Skeletal muscle cell (primary cell): ENCODE results near the gene IFI27L1.
A peak's percentile ranks its signal among the peaks of the same experiment; 100 is the strongest.

Source experiments
- DNase-seq: peaks from one replicate; pipeline ENCODE4 v3.0.0-alpha.2; 2010; ENCODE audit warnings: low read depth
- H3K4me3 ChIP-seq: 2 replicates; pipeline ENCODE4 v1.5.1; 2011; ENCODE audit warnings: low read depth, mild to moderate bottlenecking, control low read depth, low read length, moderate library complexity

The IFI27L1 gene, protein sequence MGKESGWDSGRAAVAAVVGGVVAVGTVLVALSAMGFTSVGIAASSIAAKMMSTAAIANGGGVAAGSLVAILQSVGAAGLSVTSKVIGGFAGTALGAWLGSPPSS

GRCh38 chr14:94080621-94081385 lies at the start of gene IFI27L1, which contains the start of gene DDX24:
IFI27L1 (plus strand) TSS chr14:94081310; CDS start chr14:94096938, 15,628 bp downstream.
DDX24 (minus strand) TSS chr14:94081202; CDS start chr14:94079742, 1,460 bp downstream.
- peak; percentile 79 for DNase-seq
- peak within 1 kb of the TSS; percentile 89 for H3K4me3 ChIP-seq

GRCh38 chr14:94031883-94032279 lies 49.2 kb upstream of the IFI27L1 start:
- no peak for DNase-seq
- H3K4me3 ChIP-seq, result no peak overlapping the region

DNA sequence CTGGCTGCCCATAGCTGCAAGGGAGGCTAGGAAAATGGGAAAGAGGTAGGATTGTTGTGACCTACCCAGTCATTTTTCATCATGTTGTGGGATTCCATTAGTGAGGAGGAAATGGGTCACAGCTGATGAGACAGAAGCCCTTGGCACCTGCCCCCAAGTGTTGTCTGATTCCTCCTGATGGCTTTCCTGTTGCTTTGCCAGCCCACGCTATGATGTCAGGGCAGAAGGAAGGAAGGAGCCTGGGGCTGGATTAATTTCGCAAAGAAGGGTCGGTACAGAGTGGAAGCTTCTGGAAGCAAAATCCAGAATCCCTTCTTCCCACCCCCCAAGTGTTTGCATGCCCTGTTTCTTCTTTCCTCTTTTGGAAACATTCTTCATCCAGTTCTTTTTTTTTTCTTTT lies 46.2 kb upstream of the IFI27L1 start:
- no peak overlapping the region for H3K4me3 ChIP-seq
- DNase-seq, result no peak

DNA sequence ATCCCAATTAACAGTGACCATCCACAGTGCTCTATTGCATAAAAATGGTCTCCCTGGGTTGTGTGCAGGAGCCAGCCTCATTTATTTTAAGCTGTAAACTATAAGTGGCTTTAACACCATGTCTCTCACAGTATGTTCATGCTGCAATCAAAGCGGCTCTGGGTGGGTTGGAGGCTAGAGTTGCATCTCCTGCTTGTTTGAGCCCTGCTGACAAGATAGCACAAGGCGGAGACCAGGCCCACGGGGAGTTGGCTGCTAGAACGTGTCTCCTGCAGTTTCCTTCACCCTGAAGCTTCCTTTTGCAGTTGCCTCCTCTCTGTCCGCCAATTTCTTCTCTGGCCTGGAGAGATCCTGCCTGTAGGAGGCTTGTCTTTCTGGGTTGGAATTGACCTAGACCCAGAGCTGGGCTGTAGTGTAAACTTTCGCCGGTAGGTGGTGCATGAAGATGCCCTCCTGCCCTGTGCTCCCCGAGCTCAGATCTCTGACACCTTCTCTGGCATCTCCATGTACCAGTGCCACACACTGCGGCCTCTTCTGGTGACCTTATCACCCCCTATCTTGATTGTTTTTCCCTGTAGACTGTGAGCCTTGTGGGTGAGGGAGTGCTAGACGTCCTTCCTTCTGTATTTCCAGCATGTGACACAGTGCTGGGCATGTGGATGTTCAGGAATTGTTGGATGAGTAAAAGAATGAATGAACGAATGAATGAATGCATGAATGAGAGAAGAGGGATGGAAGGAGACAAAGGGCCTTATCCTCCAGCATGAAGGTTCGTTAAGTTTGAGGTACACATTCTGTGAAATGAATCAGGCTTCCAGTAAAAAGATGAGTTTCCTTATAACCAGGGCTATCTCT lies 44.6 kb upstream of the IFI27L1 start:
- DNase-seq, result no peak
- no peak overlapping the region for H3K4me3 ChIP-seq

DNA sequence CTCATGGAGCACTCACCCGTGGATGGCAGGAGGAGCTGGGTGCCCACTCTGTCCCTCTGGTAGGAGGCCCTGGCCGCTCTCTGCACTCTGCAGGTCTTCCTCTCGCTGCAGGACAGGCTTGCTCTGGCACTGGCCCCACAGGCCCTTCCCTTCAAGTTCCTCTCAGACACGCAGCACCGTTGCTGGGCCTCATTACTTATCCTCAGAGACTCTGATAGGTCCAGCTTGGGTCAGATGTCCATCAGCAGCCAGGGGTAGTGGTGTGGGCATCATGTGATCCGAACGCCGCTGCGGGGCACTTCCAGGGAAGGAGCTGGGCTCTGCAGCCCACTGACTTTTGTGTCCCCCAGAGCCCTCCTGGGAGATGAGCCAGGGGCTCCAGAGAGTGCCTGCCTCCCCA lies 43.2 kb upstream of the IFI27L1 start:
- H3K4me3 ChIP-seq, result no peak overlapping the region
- no peak for DNase-seq

GRCh38 chr14:94038510-94038909 lies 42.6 kb upstream of the IFI27L1 start:
- no peak overlapping the region for H3K4me3 ChIP-seq
- no peak for DNase-seq

- DNase-seq, result no peak
- no peak overlapping the region for H3K4me3 ChIP-seq
Measured at GRCh38 chr14:94038921-94039629, 42.0 kb upstream of the IFI27L1 start.

GRCh38 chr14:94040247-94040646 lies 40.9 kb upstream of the IFI27L1 start:
- H3K4me3 ChIP-seq, result no peak overlapping the region
- no peak for DNase-seq

DNA sequence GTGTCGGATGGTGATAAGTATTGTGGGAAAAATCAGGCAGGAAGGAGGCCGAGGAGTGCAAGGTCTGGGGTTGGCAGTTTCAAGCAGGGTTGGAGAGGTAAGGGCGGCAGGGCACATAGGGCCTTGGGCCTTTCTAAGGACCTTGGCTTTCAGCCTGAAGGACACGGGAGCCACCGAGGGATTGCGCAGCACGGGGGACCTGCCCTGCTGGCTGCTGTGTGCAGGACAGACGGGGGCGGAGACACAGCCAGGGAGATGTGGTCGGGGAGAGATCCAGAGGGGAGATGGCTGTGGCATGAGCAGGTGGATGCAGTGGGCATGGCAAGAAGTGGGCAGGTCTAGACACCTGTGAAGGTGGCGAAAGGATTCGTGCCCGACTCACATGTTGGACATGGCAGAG lies 40.3 kb upstream of the IFI27L1 start:
- no peak for DNase-seq
- no peak overlapping the region for H3K4me3 ChIP-seq

GRCh38 chr14:94041551-94042346 lies 39.4 kb upstream of the IFI27L1 start:
- no peak overlapping the region for H3K4me3 ChIP-seq
- DNase-seq, result peak; percentile 48

- H3K4me3 ChIP-seq, result no peak overlapping the region
- no peak for DNase-seq
Measured at GRCh38 chr14:94042433-94043091, 38.5 kb upstream of the IFI27L1 start.

DNA sequence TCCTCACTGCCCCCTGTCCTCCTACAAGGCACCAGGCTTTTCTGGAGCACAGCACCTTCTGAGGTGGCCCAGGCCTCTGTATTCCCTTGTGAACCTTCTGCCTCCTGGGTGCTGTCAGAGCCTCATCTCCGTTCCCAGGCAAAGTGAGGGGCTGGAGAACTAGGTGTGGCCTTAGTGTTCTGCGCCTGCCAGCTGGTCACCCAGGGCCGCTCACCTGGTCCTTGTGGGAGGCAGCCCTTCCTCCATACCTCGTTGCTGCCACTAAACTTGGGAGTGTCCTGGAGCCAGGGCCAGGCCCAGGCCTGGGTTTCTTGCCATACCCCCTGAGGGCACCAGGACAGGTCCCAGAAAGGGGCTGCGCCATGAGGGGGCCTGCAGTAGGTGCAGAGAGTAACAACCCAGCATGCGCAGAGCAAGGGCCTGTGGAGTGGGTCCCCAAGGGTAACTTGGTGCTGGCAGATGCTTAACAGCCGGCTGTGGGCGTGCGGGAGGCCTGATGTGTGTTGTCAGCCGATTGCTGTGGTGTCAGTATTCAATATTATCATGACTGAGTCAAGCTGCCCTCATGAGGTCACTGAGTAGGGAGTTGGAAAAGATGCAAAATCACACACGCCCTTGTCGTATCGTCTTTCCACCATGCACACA lies 37.9 kb upstream of the IFI27L1 start:
- H3K4me3 ChIP-seq, result no peak overlapping the region
- DNase-seq, result no peak

- H3K4me3 ChIP-seq, result no peak overlapping the region
- no peak for DNase-seq
Measured at GRCh38 chr14:94043756-94044475, 37.2 kb upstream of the IFI27L1 start.

- DNase-seq, result no peak
- no peak overlapping the region for H3K4me3 ChIP-seq
Measured at GRCh38 chr14:94044476-94045091, 36.5 kb upstream of the IFI27L1 start.

- no peak overlapping the region for H3K4me3 ChIP-seq
- no peak for DNase-seq
Measured at GRCh38 chr14:94045101-94045500, 36.0 kb upstream of the IFI27L1 start.

DNA sequence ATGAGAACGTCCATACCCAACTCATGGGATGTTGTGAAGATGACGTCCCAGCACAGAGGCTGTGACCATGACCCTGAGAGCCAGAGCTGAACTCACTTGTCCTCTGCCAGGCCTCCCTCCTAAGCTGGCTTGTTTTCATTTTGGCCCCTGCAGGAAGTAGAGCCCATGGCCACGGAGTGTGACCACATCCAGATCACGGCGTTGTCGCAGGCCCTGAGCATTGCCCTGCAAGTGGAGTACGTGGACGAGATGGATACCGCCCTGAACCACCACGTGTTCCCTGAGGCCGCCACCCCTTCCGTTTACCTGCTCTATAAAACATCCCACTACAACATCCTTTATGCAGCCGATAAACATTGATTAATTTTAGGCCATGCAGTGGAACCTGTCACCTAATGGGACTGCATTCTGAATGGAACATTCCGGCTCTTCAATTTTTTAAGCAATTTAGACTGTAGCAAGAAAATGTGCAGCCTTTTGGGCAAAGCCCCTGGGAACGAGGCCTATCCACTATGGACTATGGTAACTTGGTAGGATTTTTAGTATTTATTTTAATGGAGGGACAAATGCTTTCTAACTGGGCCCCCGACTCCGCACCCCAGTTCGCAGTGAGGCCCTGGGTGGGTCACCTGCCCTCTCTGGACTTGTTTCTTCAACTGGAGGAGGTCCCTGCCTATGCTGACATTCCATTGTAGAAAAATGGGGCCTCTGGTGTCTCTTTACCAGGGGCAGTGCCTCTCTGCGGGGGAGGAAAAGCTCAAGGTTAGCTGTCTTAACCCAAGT lies 35.4 kb upstream of the IFI27L1 start:
- no peak overlapping the region for H3K4me3 ChIP-seq
- DNase-seq, result no peak
